CD14-positive monocyte (primary cell): Measurements from ENCODE around the gene MAP2K5. TPM values are rescaled to one million over a fixed set of nuclear protein-coding genes. Genes with fewer than 3 reads are reported as not detected.

Source experiments
- DNase-seq, 3 donors: peaks; one replicate each; pipeline ENCODE4 v3.0.0-alpha.2; 2011 to 2022
- H2AFZ ChIP-seq: 2 replicates; pipeline ENCODE4 v1.6.0; 2012; ENCODE audit warnings: mild to moderate bottlenecking, low read depth, low read length, inconsistent platforms; ENCODE audit not compliant: insufficient read depth, poor library complexity, severe bottlenecking
- H3K27ac ChIP-seq, 2 donors: 1 replicate in 1 of 2; 2 replicates in 1 of 2; pipeline ENCODE4 v1.5.1; 2012 to 2013; ENCODE audit warnings: low read length in 2 of 2, control low read depth in 1 of 2, inconsistent platforms in 1 of 2, low read depth in 1 of 2, mild to moderate bottlenecking in 1 of 2
- H3K27me3 ChIP-seq, 2 donors: one replicate each; pipeline versions ENCODE4 v1.6.0 to v1.6.1; 2011 to 2013; ENCODE audit warnings: low read length in 2 of 2; ENCODE audit not compliant: control insufficient read depth in 2 of 2, insufficient read depth in 2 of 2
- H3K36me3 ChIP-seq, 2 donors: replicated peaks in 1 of 2; 1 replicate in 1 of 2; 2 replicates in 1 of 2; pipeline versions ENCODE4 v1.5.1 to v1.6.1; 2012 to 2013; ENCODE audit warnings: low read length in 2 of 2, control low read depth in 1 of 2, inconsistent platforms in 1 of 2, mild to moderate bottlenecking in 1 of 2; ENCODE audit not compliant: insufficient read depth in 2 of 2, control insufficient read depth in 1 of 2
- H3K4me1 ChIP-seq, 2 donors: 1 replicate in 1 of 2; 2 replicates in 1 of 2; pipeline versions ENCODE4 v1.5.1 to v1.6.1; 2012 to 2013; ENCODE audit warnings: low read length in 2 of 2, control low read depth in 1 of 2, inconsistent platforms in 1 of 2, mild to moderate bottlenecking in 1 of 2, moderate library complexity in 1 of 2; ENCODE audit not compliant: insufficient read depth in 2 of 2, control insufficient read depth in 1 of 2
- H3K4me2 ChIP-seq: replicated peaks from 2 replicates; pipeline ENCODE3; 2012; ENCODE audit warnings: low read length, moderate library complexity, mild to moderate bottlenecking; ENCODE audit not compliant: poor library complexity, severe bottlenecking; ENCODE audit errors: extremely low read depth
- H3K4me3 ChIP-seq, 3 experiments: fragments of 200-600 bp in 1 of 3; sonication (generic) in 1 of 3; replicated peaks in 1 of 3; 1 replicate in 2 of 3; 2 replicates in 1 of 3; pipeline ENCODE4 v1.5.1; 2011 to 2013; ENCODE audit warnings: low read length in 3 of 3, mild to moderate bottlenecking in 3 of 3, control low read depth in 2 of 3, low read depth in 2 of 3, inconsistent platforms in 1 of 3, moderate library complexity in 1 of 3
- H3K79me2 ChIP-seq: 2 replicates; pipeline ENCODE4 v1.6.0; 2012; ENCODE audit warnings: mild to moderate bottlenecking, control low read depth, inconsistent platforms, low read length, moderate library complexity; ENCODE audit not compliant: insufficient read depth
- H3K9ac ChIP-seq: 2 replicates; pipeline ENCODE4 v1.6.0; 2017; ENCODE audit warnings: low read length, mild to moderate bottlenecking; ENCODE audit not compliant: insufficient read depth, poor library complexity, severe bottlenecking
- H3K9me3 ChIP-seq, 2 donors: replicated peaks in 1 of 2; 1 replicate in 1 of 2; 2 replicates in 1 of 2; pipeline versions ENCODE4 v1.5.1 to v1.6.1; 2012 to 2013; ENCODE audit warnings: low read length in 2 of 2, control low read depth in 1 of 2; ENCODE audit not compliant: control insufficient read depth in 1 of 2, insufficient read depth in 1 of 2
- H4K20me1 ChIP-seq: 2 replicates; pipeline ENCODE4 v1.6.0; 2012; ENCODE audit warnings: mild to moderate bottlenecking, low read length, control low read depth, moderate library complexity; ENCODE audit not compliant: insufficient read depth
- H3K27ac Mint-ChIP-seq, 7 donors: one replicate each; pipeline ENCODE4 v1.8.0; 2020; ENCODE audit warnings: mild to moderate bottlenecking in 7 of 7, mixed read lengths in 7 of 7, moderate library complexity in 6 of 7, inconsistent platforms in 2 of 7
- H3K27me3 Mint-ChIP-seq, 3 donors: one replicate each; pipeline ENCODE4 v1.8.0; 2021 to 2022; ENCODE audit warnings: low read depth in 3 of 3, mild to moderate bottlenecking in 3 of 3, mixed read lengths in 3 of 3, moderate library complexity in 3 of 3, inconsistent platforms in 1 of 3
- H3K36me3 Mint-ChIP-seq, 2 donors: one replicate each; pipeline ENCODE4 v1.8.0; 2020; ENCODE audit warnings: mixed read lengths in 2 of 2, inconsistent platforms in 1 of 2, mild to moderate bottlenecking in 1 of 2
- H3K4me1 Mint-ChIP-seq: one replicate; pipeline ENCODE4 v1.8.0; 2020; ENCODE audit warnings: mild to moderate bottlenecking, mixed read lengths
- H3K4me3 Mint-ChIP-seq, 2 donors: one replicate each; pipeline ENCODE4 v1.8.0; 2020; ENCODE audit warnings: mild to moderate bottlenecking in 2 of 2, mixed read lengths in 2 of 2, moderate library complexity in 1 of 2
- H3K9me3 Mint-ChIP-seq, 7 donors: one replicate each; pipeline ENCODE4 v1.8.0; 2020 to 2022; ENCODE audit warnings: mixed read lengths in 7 of 7, mild to moderate bottlenecking in 6 of 7, moderate library complexity in 6 of 7, inconsistent platforms in 2 of 7
- WGBS: methylation state at CpG from one replicate; pipeline ENCODE4 v1.1.5; 2013; ENCODE audit warnings: missing lambda C conversion rate; ENCODE audit not compliant: insufficient coverage; 5-methylcytosine and 5-hydroxymethylcytosine counted together
- intact Hi-C, 2 donors: fragments of 100-400 bp; cut with micrococcal nuclease; formaldehyde crosslinking; loops; one replicate each; pipeline versions ENCODE4 v1.15.0 to v1.15.1; 2023
- polyA plus RNA-seq, 3 donors: library from polyadenylated mRNA; depleted of rRNA in 1 of 3; unstranded in 2 of 3; stranded (reverse) in 1 of 3; fragments of 300-500 nt in 2 of 3; fragments of >200 nt in 1 of 3; fragmentation: Illumina TruSeq in 2 of 3; gene quantifications; 1 replicate in 2 of 3; 2 replicates in 1 of 3; pipeline ENCODE4 v1.2.3, GENCODE V29; 2012 to 2021
- TF ChIP-seq, protein P1 (sequence below): fragments of 200-600 bp; IDR thresholded peaks from one replicate; pipeline ENCODE4 v1.8.0; 2022; ENCODE audit warnings: antibody characterized with exemption, mild to moderate bottlenecking

The MAP2K5 gene
- polyA plus RNA-seq, 3 donors, result 10.2 to 11.3 (median 10.6) TPM

DNA sequence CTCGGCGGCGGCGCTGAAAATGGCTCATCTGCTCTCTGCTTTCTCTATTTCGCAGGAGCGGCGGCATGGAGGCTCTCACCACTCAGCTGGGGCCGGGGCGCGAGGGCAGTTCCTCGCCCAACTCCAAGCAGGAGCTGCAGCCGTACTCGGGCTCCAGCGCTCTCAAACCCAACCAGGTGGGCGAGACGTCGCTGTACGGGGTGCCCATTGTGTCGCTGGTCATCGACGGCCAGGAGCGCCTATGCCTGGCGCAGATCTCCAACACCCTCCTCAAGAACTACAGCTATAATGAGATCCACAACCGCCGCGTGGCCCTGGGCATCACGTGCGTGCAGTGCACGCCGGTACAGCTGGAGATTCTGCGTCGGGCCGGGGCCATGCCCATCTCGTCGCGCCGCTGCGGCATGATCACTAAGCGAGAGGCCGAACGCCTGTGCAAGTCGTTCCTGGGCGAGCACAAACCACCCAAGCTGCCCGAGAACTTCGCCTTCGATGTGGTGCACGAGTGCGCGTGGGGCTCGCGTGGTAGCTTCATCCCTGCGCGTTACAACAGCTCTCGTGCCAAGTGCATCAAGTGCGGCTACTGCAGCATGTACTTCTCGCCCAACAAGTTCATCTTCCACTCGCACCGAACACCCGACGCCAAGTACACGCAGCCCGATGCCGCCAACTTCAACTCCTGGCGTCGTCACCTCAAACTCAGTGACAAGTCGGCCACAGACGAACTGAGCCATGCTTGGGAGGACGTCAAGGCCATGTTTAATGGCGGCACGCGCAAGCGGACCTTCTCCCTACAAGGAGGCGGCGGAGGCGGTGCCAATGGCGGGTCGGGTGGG lies 283.6 kb downstream of the MAP2K5 start:
- WGBS, result 8% methylated on average over 77 of the region's 77 CpGs
- H3K4me3 Mint-ChIP-seq, result peak overlapping the region; percentile 80 to 94

More for the DNA sequence above, 283.6 kb downstream of the MAP2K5 start:
- Histone ChIP-seq H3K4me2 (peak overlapping the region; percentile 89), H2AFZ (peak overlapping the region; percentile 46), H3K27me3 (peaks cover 81 to 88% of the 10 kb centered on the region in 2 donors), H3K9me3 (peaks cover 9 to 51% of the 10 kb centered on the region in 2 donors), H3K36me3 (no peaks in the 10 kb centered on the region), H4K20me1 (no peaks in the 10 kb centered on the region), H3K9ac (no peak overlapping the region), H3K79me2 (no peaks in the 10 kb centered on the region), H3K4me3 (peak overlapping the region; percentile 5 to 80 (median 35)), H3K27ac (no peak overlapping the region), H3K4me1 (peaks cover 37 to 72% of the 10 kb centered on the region in 2 donors)
- H3K4me1 Mint-ChIP-seq, result peaks cover 59% of the 10 kb centered on the region
- TF ChIP-seq, protein P1, sequence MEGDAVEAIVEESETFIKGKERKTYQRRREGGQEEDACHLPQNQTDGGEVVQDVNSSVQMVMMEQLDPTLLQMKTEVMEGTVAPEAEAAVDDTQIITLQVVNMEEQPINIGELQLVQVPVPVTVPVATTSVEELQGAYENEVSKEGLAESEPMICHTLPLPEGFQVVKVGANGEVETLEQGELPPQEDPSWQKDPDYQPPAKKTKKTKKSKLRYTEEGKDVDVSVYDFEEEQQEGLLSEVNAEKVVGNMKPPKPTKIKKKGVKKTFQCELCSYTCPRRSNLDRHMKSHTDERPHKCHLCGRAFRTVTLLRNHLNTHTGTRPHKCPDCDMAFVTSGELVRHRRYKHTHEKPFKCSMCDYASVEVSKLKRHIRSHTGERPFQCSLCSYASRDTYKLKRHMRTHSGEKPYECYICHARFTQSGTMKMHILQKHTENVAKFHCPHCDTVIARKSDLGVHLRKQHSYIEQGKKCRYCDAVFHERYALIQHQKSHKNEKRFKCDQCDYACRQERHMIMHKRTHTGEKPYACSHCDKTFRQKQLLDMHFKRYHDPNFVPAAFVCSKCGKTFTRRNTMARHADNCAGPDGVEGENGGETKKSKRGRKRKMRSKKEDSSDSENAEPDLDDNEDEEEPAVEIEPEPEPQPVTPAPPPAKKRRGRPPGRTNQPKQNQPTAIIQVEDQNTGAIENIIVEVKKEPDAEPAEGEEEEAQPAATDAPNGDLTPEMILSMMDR, result no peak
- intact Hi-C loops, result no loop called here
- H3K9me3 Mint-ChIP-seq, result peaks cover 0 to 47% (median 38%) of the 10 kb centered on the region in 7 donors
- no peak overlapping the region for H3K27ac Mint-ChIP-seq
- H3K27me3 Mint-ChIP-seq, result peaks cover 76 to 97% (median 82%) of the 10 kb centered on the region in 3 donors
- no peak for DNase-seq
- H3K36me3 Mint-ChIP-seq, result peaks cover 17 to 30% of the 10 kb centered on the region in 2 donors
